Measurements from ENCODE around the gene IMMP2L.

The IMMP2L gene

GRCh38 chr7:110852156-110852940 lies 709.9 kb downstream of the IMMP2L start:
- Histone ChIP-seq H3K9ac (ENCODE audit: low read depth, low read length, poor library complexity, severe bottlenecking) (no peak overlapping the region), H3K4me3 (ENCODE audit: low read length, poor library complexity, severe bottlenecking) (no peak overlapping the region), H4K20me1 (ENCODE audit: insufficient read depth, low read length, poor library complexity, severe bottlenecking) (no peaks in the 10 kb centered on the region), H3F3A (ENCODE audit: low read depth) (no peaks in the 10 kb centered on the region), H2AFZ (ENCODE audit: low read length) (no peak overlapping the region), H3K9me3 (ENCODE audit: insufficient read depth, low read depth, low read length) (no peaks in the 10 kb centered on the region), H3K27me3 (ENCODE audit: insufficient read depth, low read length, poor library complexity, severe bottlenecking) (no peaks in the 10 kb centered on the region), H3K79me2 (ENCODE audit: insufficient read depth, low read length) (no peaks in the 10 kb centered on the region), H3K36me3 (ENCODE audit: insufficient read depth, low read length) (no peaks in the 10 kb centered on the region), H3K4me1 (ENCODE audit: insufficient read depth, low read length, poor library complexity, severe bottlenecking) (no peaks in the 10 kb centered on the region), H3K4me2 (ENCODE audit: low read depth, low read length, poor library complexity, severe bottlenecking) (no peak overlapping the region), H3K9me2 (replicated peaks; ENCODE audit: low read depth, low read length) (no peaks in the 10 kb centered on the region)
- TF ChIP-seq EZH2phosphoT487 (IDR thresholded peaks at IDR 0.05; ENCODE audit: borderline replicate concordance) = no peak
- TF ChIP-seq, protein P1, sequence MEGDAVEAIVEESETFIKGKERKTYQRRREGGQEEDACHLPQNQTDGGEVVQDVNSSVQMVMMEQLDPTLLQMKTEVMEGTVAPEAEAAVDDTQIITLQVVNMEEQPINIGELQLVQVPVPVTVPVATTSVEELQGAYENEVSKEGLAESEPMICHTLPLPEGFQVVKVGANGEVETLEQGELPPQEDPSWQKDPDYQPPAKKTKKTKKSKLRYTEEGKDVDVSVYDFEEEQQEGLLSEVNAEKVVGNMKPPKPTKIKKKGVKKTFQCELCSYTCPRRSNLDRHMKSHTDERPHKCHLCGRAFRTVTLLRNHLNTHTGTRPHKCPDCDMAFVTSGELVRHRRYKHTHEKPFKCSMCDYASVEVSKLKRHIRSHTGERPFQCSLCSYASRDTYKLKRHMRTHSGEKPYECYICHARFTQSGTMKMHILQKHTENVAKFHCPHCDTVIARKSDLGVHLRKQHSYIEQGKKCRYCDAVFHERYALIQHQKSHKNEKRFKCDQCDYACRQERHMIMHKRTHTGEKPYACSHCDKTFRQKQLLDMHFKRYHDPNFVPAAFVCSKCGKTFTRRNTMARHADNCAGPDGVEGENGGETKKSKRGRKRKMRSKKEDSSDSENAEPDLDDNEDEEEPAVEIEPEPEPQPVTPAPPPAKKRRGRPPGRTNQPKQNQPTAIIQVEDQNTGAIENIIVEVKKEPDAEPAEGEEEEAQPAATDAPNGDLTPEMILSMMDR (conservative IDR thresholded peaks at IDR 0.05; ENCODE audit: low read length) = no peak

DNA sequence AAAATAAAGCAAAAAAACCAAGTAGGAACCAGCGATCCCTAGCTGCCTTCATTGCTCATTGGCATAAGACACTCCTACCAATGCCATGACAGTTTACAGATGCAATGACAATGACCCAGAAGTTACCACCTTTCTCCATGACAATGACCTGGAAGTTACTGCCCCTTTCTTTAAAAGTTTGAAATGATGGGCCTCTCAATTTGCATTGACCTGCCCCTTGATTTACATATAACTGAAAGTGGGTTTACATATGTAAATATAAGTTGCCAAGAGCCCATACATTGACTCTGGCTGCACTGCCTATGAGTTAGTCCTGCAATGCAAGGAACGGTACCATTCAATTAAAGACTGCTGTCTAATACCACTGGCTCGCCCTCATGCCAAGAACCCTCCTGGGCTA lies 712.1 kb downstream of the IMMP2L start:
- H3K4me1 ChIP-seq (ENCODE audit: insufficient read depth, low read length, poor library complexity, severe bottlenecking) = no peaks in the 10 kb centered on the region
- no peaks in the 10 kb centered on the region for H3K79me2 ChIP-seq (ENCODE audit: insufficient read depth, low read length)
- H3K4me2 ChIP-seq (ENCODE audit: low read depth, low read length, poor library complexity, severe bottlenecking) = no peak overlapping the region
- H3K36me3 ChIP-seq (ENCODE audit: insufficient read depth, low read length) = no peaks in the 10 kb centered on the region
- TF ChIP-seq, protein P1 (conservative IDR thresholded peaks at IDR 0.05; ENCODE audit: low read length) = no peak
- no peak for TF ChIP-seq EZH2phosphoT487 (IDR thresholded peaks at IDR 0.05; ENCODE audit: borderline replicate concordance)
- H3K4me3 ChIP-seq (ENCODE audit: low read length, poor library complexity, severe bottlenecking) = no peak overlapping the region
- no peaks in the 10 kb centered on the region for H3K9me3 ChIP-seq (ENCODE audit: insufficient read depth, low read depth, low read length)
- no peaks in the 10 kb centered on the region for H3F3A ChIP-seq (ENCODE audit: low read depth)
- no peaks in the 10 kb centered on the region for H3K27me3 ChIP-seq (ENCODE audit: insufficient read depth, low read length, poor library complexity, severe bottlenecking)
- H3K9me2 ChIP-seq (replicated peaks; ENCODE audit: low read depth, low read length) = no peaks in the 10 kb centered on the region
- no peaks in the 10 kb centered on the region for H4K20me1 ChIP-seq (ENCODE audit: insufficient read depth, low read length, poor library complexity, severe bottlenecking)
- no peak overlapping the region for H3K9ac ChIP-seq (ENCODE audit: low read depth, low read length, poor library complexity, severe bottlenecking)
- no peak overlapping the region for H2AFZ ChIP-seq (ENCODE audit: low read length)

- Histone ChIP-seq H3K9me3 (ENCODE audit: insufficient read depth, low read depth, low read length) (no peaks in the 10 kb centered on the region), H3K9ac (ENCODE audit: low read depth, low read length, poor library complexity, severe bottlenecking) (no peak overlapping the region), H3K4me3 (ENCODE audit: low read length, poor library complexity, severe bottlenecking) (no peak overlapping the region), H2AFZ (ENCODE audit: low read length) (no peak overlapping the region), H3K36me3 (ENCODE audit: insufficient read depth, low read length) (no peaks in the 10 kb centered on the region), H3K4me1 (ENCODE audit: insufficient read depth, low read length, poor library complexity, severe bottlenecking) (no peaks in the 10 kb centered on the region), H3F3A (ENCODE audit: low read depth) (no peaks in the 10 kb centered on the region), H3K4me2 (ENCODE audit: low read depth, low read length, poor library complexity, severe bottlenecking) (no peak overlapping the region), H3K9me2 (replicated peaks; ENCODE audit: low read depth, low read length) (no peaks in the 10 kb centered on the region), H3K27me3 (ENCODE audit: insufficient read depth, low read length, poor library complexity, severe bottlenecking) (no peaks in the 10 kb centered on the region), H4K20me1 (ENCODE audit: insufficient read depth, low read length, poor library complexity, severe bottlenecking) (no peaks in the 10 kb centered on the region), H3K79me2 (ENCODE audit: insufficient read depth, low read length) (no peaks in the 10 kb centered on the region)
- TF ChIP-seq EZH2phosphoT487 (IDR thresholded peaks at IDR 0.05; ENCODE audit: borderline replicate concordance) = no peak
- TF ChIP-seq, protein P1 (conservative IDR thresholded peaks at IDR 0.05; ENCODE audit: low read length) = no peak
Measured at GRCh38 chr7:110842796-110843195, 719.5 kb downstream of the IMMP2L start.

All from Loucy (cell line).